Small intestine (tissue), 7 donors: Measurements from ENCODE around the gene CCSER1. TPM values are rescaled to one million over a fixed set of nuclear protein-coding genes. Genes with fewer than 3 reads are reported as not detected.
"Not testable (repeated sequence)": the region's sequence is repeated elsewhere in the genome, so short reads cannot be mapped to it uniquely, and the experiment has no call there.

Experiments
- DNase-seq, 2 donors: peaks; one replicate each; pipeline versions ENCODE4 v3.0.0 to v3.0.0-alpha.2; 2013
- FAIRE-seq: peaks from 2 replicates; lab custom pipeline; 2012; peaks lifted over from hg19 to GRCh38; lab: Jason Lieb, UNC
- H3K27ac ChIP-seq, 3 donors: one replicate each; pipeline ENCODE4 v1.5.1; 2013; ENCODE audit warnings: low read length in 2 of 3, mild to moderate bottlenecking in 2 of 3, control low read depth in 1 of 3, inconsistent platforms in 1 of 3, low read depth in 1 of 3, moderate library complexity in 1 of 3
- H3K27me3 ChIP-seq, 3 donors: one replicate each; pipeline ENCODE4 v1.6.1; 2013; ENCODE audit warnings: low read length in 3 of 3, inconsistent platforms in 1 of 3; ENCODE audit not compliant: control insufficient read depth in 3 of 3, insufficient read depth in 3 of 3
- H3K36me3 ChIP-seq, 3 donors: one replicate each; pipeline ENCODE4 v1.6.1; 2013; ENCODE audit warnings: low read length in 3 of 3, inconsistent platforms in 1 of 3, low read depth in 1 of 3, mild to moderate bottlenecking in 1 of 3, moderate library complexity in 1 of 3; ENCODE audit not compliant: control insufficient read depth in 3 of 3, insufficient read depth in 2 of 3
- H3K4me1 ChIP-seq, 3 donors: one replicate each; pipeline ENCODE4 v1.6.1; 2013; ENCODE audit warnings: low read length in 2 of 3, inconsistent platforms in 1 of 3, low read depth in 1 of 3, mild to moderate bottlenecking in 1 of 3, moderate library complexity in 1 of 3; ENCODE audit not compliant: control insufficient read depth in 3 of 3, insufficient read depth in 2 of 3
- H3K4me3 ChIP-seq, 3 donors: one replicate each; pipeline ENCODE4 v1.5.1; 2013; ENCODE audit warnings: low read length in 3 of 3, control low read depth in 1 of 3, inconsistent platforms in 1 of 3, low read depth in 1 of 3, mild to moderate bottlenecking in 1 of 3, moderate library complexity in 1 of 3
- H3K9me3 ChIP-seq, 2 donors: one replicate each; pipeline ENCODE4 v1.6.1; 2013; ENCODE audit warnings: low read depth in 1 of 2, low read length in 1 of 2; ENCODE audit not compliant: control insufficient read depth in 2 of 2, insufficient read depth in 1 of 2
- WGBS, 3 donors: extraction: QIAGEN DNeasy Blood & Tissue Kit; methylation state at CpG; one replicate each; pipeline ENCODE4 v1.1.7; 2013; 5-methylcytosine and 5-hydroxymethylcytosine counted together
- polyA plus RNA-seq, 4 donors: library from polyadenylated mRNA; stranded (reverse) in 3 of 4; unstranded in 1 of 4; fragments of 200-250 nt in 3 of 4; fragments of 120-200 nt in 1 of 4; gene quantifications; one replicate each; pipeline versions ENCODE4 v1.2.1 to v1.2.3, GENCODE V29; 2013
- donor health status: healthy with polysubstance abuse.
- donor health status: control.
- donor health status: control.
- donor health status: Bipolar disorder and iron deficiency.
- donor health status: healthy.

Gene CCSER1
- polyA plus RNA-seq, 4 donors, result 3.5 to 8.7 (median 5.7) TPM

GRCh38 chr4:90292438-90292837, 165.2 kb downstream of the CCSER1 start:
- H3K9me3 ChIP-seq, result no peaks in the 10 kb centered on the region
- no peak for FAIRE-seq
- H3K27me3 ChIP-seq, result no peaks in the 10 kb centered on the region

GRCh38 chr4:90293320-90293719, 166.1 kb downstream of the CCSER1 start:
- WGBS, 3 donors, result 20 to 27% (median 22%) methylated on average over 2 of the region's 2 CpGs
- H3K36me3 ChIP-seq, result no peaks in the 10 kb centered on the region
- DNase-seq (no peak), FAIRE-seq (peak; percentile 96)
- H3K9me3 ChIP-seq, result no peaks in the 10 kb centered on the region
- no peak overlapping the region for H3K4me3 ChIP-seq
- H3K27me3 ChIP-seq, result no peaks in the 10 kb centered on the region
- no peaks in the 10 kb centered on the region for H3K4me1 ChIP-seq
- no peak overlapping the region for H3K27ac ChIP-seq

More at GRCh38 chr4:90292438-90292837, 165.2 kb downstream of the CCSER1 start:
- DNase-seq, result no peak
- no peaks in the 10 kb centered on the region for H3K36me3 ChIP-seq
- no peak overlapping the region for H3K27ac ChIP-seq
- H3K4me3 ChIP-seq, result no peak overlapping the region
- no peaks in the 10 kb centered on the region for H3K4me1 ChIP-seq

DNA sequence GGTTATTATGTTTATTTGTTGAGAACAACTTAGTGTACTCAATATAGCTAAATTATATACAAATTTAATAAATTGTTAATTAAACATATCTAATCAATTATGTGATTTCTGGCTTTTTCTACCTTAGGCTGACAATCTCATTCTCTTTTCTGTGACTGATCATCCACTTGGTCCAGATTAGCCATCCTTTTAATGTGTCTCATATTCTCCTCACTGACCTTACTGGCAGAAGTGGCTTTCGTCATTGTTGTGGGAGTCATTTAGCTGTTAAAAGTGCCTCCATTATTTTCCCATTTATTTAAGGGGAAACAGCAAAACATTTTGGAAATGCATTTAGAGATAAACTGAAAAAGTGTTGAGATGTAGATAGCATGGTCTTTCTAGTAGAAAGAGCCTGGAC, 172.2 kb downstream of the CCSER1 start:
- no peaks in the 10 kb centered on the region for H3K27me3 ChIP-seq
- H3K36me3 ChIP-seq, result no peaks in the 10 kb centered on the region
- DNase-seq, result no peak
- no peak overlapping the region for H3K27ac ChIP-seq
- FAIRE-seq, result no peak
- no peaks in the 10 kb centered on the region for H3K4me1 ChIP-seq
- 81 to 100% (median 91%) methylated on average over 1 of the region's 1 CpG for WGBS, 3 donors
- H3K9me3 ChIP-seq, result no peaks in the 10 kb centered on the region
- H3K4me3 ChIP-seq, result no peak overlapping the region

- Histone ChIP-seq H3K27ac (no peak overlapping the region), H3K4me3 (no peak overlapping the region), H3K4me1 (no peaks in the 10 kb centered on the region), H3K36me3 (no peaks in the 10 kb centered on the region), H3K9me3 (no peaks in the 10 kb centered on the region), H3K27me3 (no peaks in the 10 kb centered on the region)
- DNase-seq (no peak), FAIRE-seq (no peak)
- 90 to 97% (median 92%) methylated on average over 1 of the region's 1 CpG for WGBS, 3 donors
These were observed 179.6 kb downstream of the CCSER1 start for GRCh38 chr4:90306810-90307209.

- not testable (repeated sequence) for DNase-seq, H3K4me3 ChIP-seq, FAIRE-seq, H3K27me3 ChIP-seq, H3K4me1 ChIP-seq, H3K36me3 ChIP-seq, H3K9me3 ChIP-seq, H3K27ac ChIP-seq
- WGBS, 3 donors, result 82 to 93% (median 86%) methylated on average over 6 of the region's 6 CpGs
These were observed 189.9 kb downstream of the CCSER1 start for GRCh38 chr4:90317140-90317539.

DNA sequence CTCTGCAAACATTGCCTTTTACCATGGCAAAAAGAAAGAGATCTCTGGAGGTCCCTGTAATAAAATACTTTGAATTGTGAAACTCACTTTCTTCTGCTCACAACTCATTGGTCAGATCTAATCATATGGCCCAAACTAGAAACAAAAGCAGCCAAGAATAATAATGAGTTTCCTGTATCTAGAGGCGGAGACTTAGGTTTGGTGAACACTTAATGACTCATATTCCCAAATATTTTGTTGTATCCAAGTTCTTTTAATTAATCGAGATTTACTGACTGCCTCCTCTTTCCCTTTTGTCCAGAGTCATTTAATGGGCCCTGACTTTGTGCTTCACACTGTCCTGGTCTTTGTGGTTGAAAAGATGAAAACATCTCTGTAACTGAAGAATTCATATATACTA, 190.6 kb downstream of the CCSER1 start:
- Histone ChIP-seq H3K27me3 (no peaks in the 10 kb centered on the region), H3K9me3 (no peaks in the 10 kb centered on the region), H3K36me3 (peaks cover 0 to 4% (median 0%) of the 10 kb centered on the region in 3 donors), H3K27ac (no peak overlapping the region), H3K4me3 (no peak overlapping the region), H3K4me1 (no peaks in the 10 kb centered on the region)
- FAIRE-seq, result no peak
- DNase-seq, result no peak
- 52 to 81% (median 67%) methylated on average over 2 of the region's 2 CpGs for WGBS, 3 donors

DNA sequence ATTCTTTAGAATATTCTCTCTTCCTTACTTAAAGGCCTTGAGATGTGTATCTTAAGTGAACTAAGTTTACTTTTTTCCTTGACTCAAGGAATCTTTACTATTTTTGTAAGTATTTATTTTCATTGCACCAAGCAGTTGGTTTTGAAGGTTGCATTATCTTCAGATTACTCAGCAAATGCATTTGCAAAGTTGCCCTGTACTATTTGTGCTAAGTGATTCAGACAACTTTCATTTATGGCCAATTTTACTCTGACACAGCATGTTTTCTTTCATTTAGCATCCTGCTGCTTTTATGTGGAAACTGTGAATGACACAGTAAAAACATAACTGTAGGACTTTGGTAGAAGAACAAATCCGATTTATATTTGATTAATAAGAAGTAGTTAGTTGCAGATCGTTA, 191.0 kb downstream of the CCSER1 start:
- FAIRE-seq (no peak), DNase-seq (peak in 1 of 2 donors; percentile 3)
- no peaks in the 10 kb centered on the region for H3K27me3 ChIP-seq
- H3K9me3 ChIP-seq, result peaks cover 2 to 3% of the 10 kb centered on the region in 2 donors
- no peak overlapping the region for H3K4me3 ChIP-seq
- H3K36me3 ChIP-seq, result peaks cover 0 to 8% (median 0%) of the 10 kb centered on the region in 3 donors
- 77 to 88% (median 79%) methylated on average over 2 of the region's 2 CpGs for WGBS, 3 donors
- H3K4me1 ChIP-seq, result no peaks in the 10 kb centered on the region
- H3K27ac ChIP-seq, result no peak overlapping the region

DNA sequence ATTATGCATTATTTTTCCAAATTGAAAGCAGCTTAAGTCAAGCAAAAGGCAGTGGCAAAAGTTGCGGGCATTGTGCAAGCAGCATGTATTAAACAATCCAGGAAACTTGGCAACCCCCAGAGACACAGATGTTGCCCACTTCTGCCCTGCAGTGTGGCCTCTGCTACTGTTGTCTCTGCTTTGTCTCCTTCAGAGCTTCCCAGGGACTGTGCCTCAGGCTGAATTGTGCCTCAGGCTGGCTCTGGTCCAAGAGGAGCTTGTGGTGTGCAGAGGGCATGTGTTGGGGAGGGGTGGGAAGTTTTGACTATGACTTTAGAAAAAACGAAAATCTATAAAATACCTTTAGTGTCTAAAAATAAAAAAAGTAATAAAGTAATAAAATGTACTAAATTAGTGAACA, 201.4 kb downstream of the CCSER1 start:
- Histone ChIP-seq H3K27ac (no peak overlapping the region), H3K4me3 (no peak overlapping the region), H3K36me3 (no peaks in the 10 kb centered on the region), H3K9me3 (no peaks in the 10 kb centered on the region), H3K27me3 (no peaks in the 10 kb centered on the region), H3K4me1 (no peaks in the 10 kb centered on the region)
- peak in 1 of 2 donors; percentile 10 for DNase-seq
- WGBS, 3 donors, result 27 to 40% (median 32%) methylated on average over 2 of the region's 2 CpGs
- FAIRE-seq, result no peak

DNA sequence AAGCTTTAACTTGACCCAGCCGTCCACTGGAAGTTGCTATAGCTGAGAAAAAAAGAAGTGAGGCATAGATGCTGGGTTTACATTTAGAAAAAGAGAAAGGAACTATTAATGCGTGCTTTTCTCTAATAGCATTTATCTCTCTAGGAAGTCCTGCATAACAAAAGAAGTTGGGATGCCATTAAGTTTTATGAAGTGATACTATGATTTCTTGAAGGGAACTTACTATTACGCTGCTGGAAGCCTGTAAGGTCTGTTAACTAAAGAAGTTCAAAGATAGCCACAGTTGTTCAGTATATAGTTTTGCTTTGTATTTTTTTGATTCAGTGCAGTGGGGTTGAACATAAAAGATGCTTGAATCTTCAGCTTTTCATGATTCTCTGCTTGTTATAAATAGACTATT, 203.4 kb downstream of the CCSER1 start:
- no peaks in the 10 kb centered on the region for H3K9me3 ChIP-seq
- H3K4me1 ChIP-seq, result no peaks in the 10 kb centered on the region
- WGBS, 3 donors, result 83 to 98% (median 90%) methylated on average over 3 of the region's 3 CpGs
- FAIRE-seq (no peak), DNase-seq (no peak)
- no peaks in the 10 kb centered on the region for H3K36me3 ChIP-seq
- H3K27me3 ChIP-seq, result no peaks in the 10 kb centered on the region
- H3K4me3 ChIP-seq, result no peak overlapping the region
- H3K27ac ChIP-seq, result no peak overlapping the region
